Omental fat pad (tissue), 4 donors: Measurements from ENCODE around the gene UNC80. TPM values are rescaled to one million over a fixed set of nuclear protein-coding genes. Genes with fewer than 3 reads are reported as not detected.

Experiments used
- ATAC-seq: fragments of 150-250 bp; one replicate; pipeline ENCODE4 v1.9.1; 2016; ENCODE audit warnings: mild to moderate bottlenecking, moderate library complexity; ENCODE audit not compliant: low FRiP score
- DNase-seq: peaks from one replicate; pipeline ENCODE4 v3.0.0-alpha.2; 2019; ENCODE audit warnings: low spot score
- CTCF ChIP-seq, 3 donors: fragments of 450-650 bp; IDR thresholded peaks; one replicate each; pipeline ENCODE4 v1.5.1; 2016 to 2017; ENCODE audit warnings: antibody characterized with exemption in 3 of 3, mild to moderate bottlenecking in 3 of 3, moderate library complexity in 2 of 3
- total RNA-seq, 4 donors: library from RNA; depleted of rRNA; stranded (reverse); fragments of >200 nt; gene quantifications; one replicate each; pipeline ENCODE4 v1.1.0, GENCODE V29; 2016

Gene UNC80
- total RNA-seq, 4 donors from 2014 or later, result not detected

GRCh38 chr2:209900638-209901037, 129.0 kb downstream of the UNC80 start:
- ATAC-seq (no peak), DNase-seq (no peak)
- no peak for TF ChIP-seq CTCF (IDR thresholded peaks at IDR 0.05)

- no peak for DNase-seq
- TF ChIP-seq CTCF (IDR thresholded peaks at IDR 0.05), result no peak
- no peak for ATAC-seq
Measured at GRCh38 chr2:209901172-209901571, 129.5 kb downstream of the UNC80 start.

GRCh38 chr2:209905691-209906090, 134.1 kb downstream of the UNC80 start:
- ATAC-seq, result no peak
- TF ChIP-seq CTCF (IDR thresholded peaks at IDR 0.05), result no peak
- no peak for DNase-seq

- DNase-seq (no peak), ATAC-seq (no peak)
- TF ChIP-seq CTCF (IDR thresholded peaks at IDR 0.05), result no peak
Measured at GRCh38 chr2:209907746-209908145, 136.1 kb downstream of the UNC80 start.

GRCh38 chr2:209908511-209908910, 136.9 kb downstream of the UNC80 start:
- DNase-seq (no peak), ATAC-seq (no peak)
- no peak for TF ChIP-seq CTCF (IDR thresholded peaks at IDR 0.05)

GRCh38 chr2:209911486-209911885, 139.9 kb downstream of the UNC80 start:
- ATAC-seq (no peak), DNase-seq (no peak)
- no peak for TF ChIP-seq CTCF (IDR thresholded peaks at IDR 0.05)

- TF ChIP-seq CTCF (IDR thresholded peaks at IDR 0.05), result no peak
- no peak for DNase-seq
- ATAC-seq, result no peak
Measured at GRCh38 chr2:209913786-209914345, 142.2 kb downstream of the UNC80 start.
